HepG2 (cell line): ENCODE results near the gene HYCC2. TPM values are rescaled to one million over a fixed set of nuclear protein-coding genes. Genes with fewer than 3 reads are reported as not detected.

Experiments used
- CAMTA2 ChIP-seq: sonication (generic); formaldehyde crosslinking; IDR thresholded peaks from 2 replicates; pipeline ENCODE4 v1.4.0; 2020; ENCODE audit warnings: mild to moderate bottlenecking, missing genetic modification reagents, borderline replicate concordance
- DMAP1 ChIP-seq: IDR thresholded peaks from 2 replicates; pipeline ENCODE4 v1.6.1; 2016
- FOXJ3 ChIP-seq: sonication (generic); formaldehyde crosslinking; IDR thresholded peaks from 2 replicates; pipeline ENCODE4 v1.4.0; 2020; ENCODE audit warnings: missing genetic modification reagents, mild to moderate bottlenecking, borderline replicate concordance
- GABPB1 ChIP-seq: IDR thresholded peaks from 2 replicates; pipeline ENCODE4 v1.6.1; 2016; ENCODE audit warnings: mild to moderate bottlenecking, missing genetic modification reagents, moderate library complexity, missing compliant biosample characterization
- JUN ChIP-seq: sonication (generic); formaldehyde crosslinking; IDR thresholded peaks from 2 replicates; pipeline ENCODE4 v1.4.0; 2020; ENCODE audit warnings: mild to moderate bottlenecking, missing genetic modification reagents
- MED13 ChIP-seq: sonication (generic); formaldehyde crosslinking; IDR thresholded peaks from 2 replicates; pipeline ENCODE4 v1.5.0; 2020; ENCODE audit warnings: missing genetic modification reagents
- MXD1 ChIP-seq: sonication (generic); formaldehyde crosslinking; IDR thresholded peaks from 2 replicates; pipeline ENCODE4 v1.4.0; 2020; ENCODE audit warnings: mild to moderate bottlenecking, missing genetic modification reagents
- NFE2L1 ChIP-seq: sonication (generic); formaldehyde crosslinking; IDR thresholded peaks from 2 replicates; pipeline ENCODE4 v1.4.0; 2020; ENCODE audit warnings: missing genetic modification reagents, mild to moderate bottlenecking, borderline replicate concordance
- NFRKB ChIP-seq: fragments of 450-650 bp; IDR thresholded peaks from 2 replicates; pipeline ENCODE4 v1.6.1; 2017
- NR2F6 ChIP-seq, 2 experiments: IDR thresholded peaks; 2 replicates each; pipeline ENCODE4 v1.6.1; 2016; ENCODE audit warnings: antibody characterized with exemption in 1 of 2, mild to moderate bottlenecking in 1 of 2
- PAF1 ChIP-seq: IDR thresholded peaks from 2 replicates; pipeline ENCODE4 v1.6.1; 2016; ENCODE audit warnings: missing genetic modification reagents, missing compliant biosample characterization
- SOX5 ChIP-seq: IDR thresholded peaks from 2 replicates; pipeline ENCODE4 v1.6.1; 2016; ENCODE audit warnings: borderline replicate concordance
- SOX6 ChIP-seq, 2 experiments: fragments of 450-650 bp in 1 of 2; sonication (generic) in 1 of 2; formaldehyde crosslinking in 1 of 2; IDR thresholded peaks; 2 replicates each; pipeline versions ENCODE4 v1.4.0 to v1.6.1; 2017 to 2020; ENCODE audit warnings: antibody characterized with exemption in 1 of 2, mild to moderate bottlenecking in 1 of 2, missing genetic modification reagents in 1 of 2
- SRSF1 ChIP-seq: fragments of 200-400 bp; formaldehyde crosslinking; optimal IDR thresholded peaks from 2 replicates; pipeline ENCODE3; 2017; ENCODE audit warnings: mild to moderate bottlenecking, low read depth, low read length, moderate library complexity
- STAG1 ChIP-seq: sonication (generic); formaldehyde crosslinking; IDR thresholded peaks from 2 replicates; pipeline ENCODE4 v1.4.0; 2020; ENCODE audit warnings: missing genetic modification reagents
- STAT5B ChIP-seq: sonication (generic); formaldehyde crosslinking; IDR thresholded peaks from 2 replicates; pipeline ENCODE4 v1.4.0; 2020; ENCODE audit warnings: missing genetic modification reagents
- TP53 ChIP-seq: sonication (generic); formaldehyde crosslinking; conservative IDR thresholded peaks from 2 replicates; pipeline ENCODE4 v1.4.0; 2020; ENCODE audit warnings: missing genetic modification reagents
- ZFP91 ChIP-seq: sonication (generic); formaldehyde crosslinking; IDR thresholded peaks from 2 replicates; pipeline ENCODE4 v1.9.0; 2022; ENCODE audit warnings: missing genetic modification reagents, mild to moderate bottlenecking, borderline replicate concordance
- ZFY ChIP-seq: sonication (generic); formaldehyde crosslinking; IDR thresholded peaks from 2 replicates; pipeline ENCODE4 v1.4.0; 2020; ENCODE audit warnings: missing genetic modification reagents
- ZMYM3 ChIP-seq: sonication (generic); formaldehyde crosslinking; IDR thresholded peaks from 2 replicates; pipeline ENCODE4 v1.5.1; 2020; ENCODE audit warnings: mild to moderate bottlenecking, missing genetic modification reagents
- ZNF138 ChIP-seq: sonication (generic); formaldehyde crosslinking; IDR thresholded peaks from 2 replicates; pipeline ENCODE4 v1.5.0; 2020; ENCODE audit warnings: mild to moderate bottlenecking, low read depth, missing genetic modification reagents
- ZNF260 ChIP-seq: sonication (generic); formaldehyde crosslinking; IDR thresholded peaks from 2 replicates; pipeline ENCODE4 v1.4.0; 2020; ENCODE audit warnings: missing genetic modification reagents, low read depth, mild to moderate bottlenecking, borderline replicate concordance
- ZNF282 ChIP-seq: fragments of 450-650 bp; IDR thresholded peaks from 2 replicates; pipeline ENCODE4 v1.6.1; 2018; ENCODE audit not compliant: partially characterized antibody
- ZNF329 ChIP-seq: sonication (generic); formaldehyde crosslinking; IDR thresholded peaks from 2 replicates; pipeline ENCODE4 v1.9.0; 2021; ENCODE audit warnings: low read depth, mild to moderate bottlenecking, missing genetic modification reagents
- ZNF383 ChIP-seq: sonication (generic); formaldehyde crosslinking; IDR thresholded peaks from 2 replicates; pipeline ENCODE4 v1.4.0; 2020; ENCODE audit warnings: missing genetic modification reagents, mild to moderate bottlenecking, borderline replicate concordance
- ZNF558 ChIP-seq: sonication (generic); formaldehyde crosslinking; IDR thresholded peaks from 2 replicates; pipeline ENCODE4 v1.9.0; 2022; ENCODE audit warnings: mild to moderate bottlenecking, missing genetic modification reagents, borderline replicate concordance
- ZNF563 ChIP-seq: sonication (generic); formaldehyde crosslinking; IDR thresholded peaks from 2 replicates; pipeline ENCODE4 v1.8.0; 2022; ENCODE audit warnings: mild to moderate bottlenecking, moderate library complexity, missing genetic modification reagents
- ZNF616 ChIP-seq: sonication (generic); formaldehyde crosslinking; IDR thresholded peaks from 2 replicates; pipeline ENCODE4 v1.5.0; 2020; ENCODE audit warnings: low read depth, mild to moderate bottlenecking, missing genetic modification reagents
- ZNF790 ChIP-seq: sonication (generic); formaldehyde crosslinking; IDR thresholded peaks from 2 replicates; pipeline ENCODE4 v1.8.0; 2022; ENCODE audit warnings: missing genetic modification reagents, mild to moderate bottlenecking, borderline replicate concordance
- ZNF83 ChIP-seq: sonication (generic); formaldehyde crosslinking; IDR thresholded peaks from 2 replicates; pipeline ENCODE4 v1.4.0; 2020; ENCODE audit warnings: missing genetic modification reagents, mild to moderate bottlenecking, borderline replicate concordance
- polyA plus RNA-seq, 8 experiments: library from polyadenylated mRNA; depleted of rRNA in 3 of 8; stranded (reverse) in 7 of 8; unstranded in 1 of 8; fragments of >200 nt; fragmentation: Illumina TruSeq in 4 of 8; extraction: Trizol in 4 of 8; gene quantifications; 2 replicates each; pipeline versions ENCODE4 v1.2.1 to v1.2.3, GENCODE V29; 2011 to 2016; ENCODE audit warnings: low read depth in 4 of 8, missing spikeins in 1 of 8, mixed read lengths in 1 of 8; ENCODE audit not compliant: insufficient read depth in 1 of 8
- total RNA-seq, 5 experiments: library from RNA; depleted of rRNA; stranded (reverse); fragments of >200 nt; fragmentation: Illumina TruSeq; extraction: Trizol; gene quantifications; 2 replicates each; pipeline ENCODE4 v1.2.3, GENCODE V29; 2016; ENCODE audit warnings: low read depth in 1 of 5

Gene HYCC2
- total and polyA plus RNA-seq, 2 of the 13 experiments (the other 11 are each of a cell fraction or from before 2014, with no cell fraction given) = 4.7 to 13.9 TPM

DNA sequence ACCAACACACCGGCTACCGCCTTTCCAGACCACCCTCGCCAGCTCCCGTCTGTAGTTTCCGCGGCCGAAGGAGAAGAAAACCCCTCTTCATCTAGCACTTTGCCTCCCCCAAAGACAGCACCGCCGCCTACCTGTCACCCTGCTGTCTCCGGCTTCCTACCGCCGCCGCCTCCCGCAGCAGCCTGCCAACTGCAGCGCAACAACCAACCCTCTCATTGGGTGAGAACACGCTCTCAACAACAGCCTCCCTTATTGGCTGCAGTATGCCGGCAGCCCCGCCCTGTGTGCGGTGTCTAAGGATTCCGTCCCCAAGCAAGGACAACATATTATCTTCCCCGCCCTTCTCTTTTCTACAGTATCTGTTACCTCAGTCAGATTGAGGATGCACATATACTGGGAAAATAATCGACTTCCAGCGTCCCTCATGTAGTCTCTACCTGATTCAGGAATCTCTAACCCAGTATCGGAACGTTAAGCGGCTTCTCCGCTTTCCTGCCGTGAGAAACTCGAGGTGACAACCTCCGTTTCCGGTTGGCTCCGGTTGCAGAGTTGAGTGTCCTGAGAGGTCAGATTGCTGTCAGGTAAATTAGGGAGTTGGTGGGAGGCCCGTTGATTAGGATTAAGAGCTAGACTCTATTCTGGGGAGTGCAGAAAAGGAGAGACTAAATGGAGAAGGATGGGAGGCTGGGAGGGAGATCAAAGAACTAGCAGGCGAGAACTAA, at the start of gene HYCC2, which contains the start of gene NDUFB3 (continued):
- TF ChIP-seq ZFP91 (CRISPR knock-in tag) (peak; percentile 95), ZNF383 (CRISPR knock-in tag) (peak; percentile 92), DMAP1 (CRISPR knock-in tag) (peak; percentile 98), SOX6 (IDR thresholded peaks at IDR 0.05) (no peak), SOX6 (CRISPR knock-in tag; IDR thresholded peaks at IDR 0.05) (peak; percentile 83; the same call in 1 of the 2 replicates), STAG1 (CRISPR knock-in tag) (peak; percentile 69), ZNF790 (CRISPR knock-in tag) (no peak), ZNF83 (peak; percentile 96), ZMYM3 (CRISPR knock-in tag) (peak; percentile 64; the same call in 1 of the 2 replicates), CAMTA2 (CRISPR knock-in tag) (0 out of 2 replicates have a peak, but pooled peaks have one; percentile 19), GABPB1 (CRISPR knock-in tag) (peak; percentile 98), SRSF1 (peak; percentile 46), ZNF558 (CRISPR knock-in tag) (peak; percentile 82; the same call in 1 of the 2 replicates), SOX5 (CRISPR knock-in tag) (peak; percentile 64), ZNF138 (CRISPR knock-in tag) (0 out of 2 replicates have a peak, but pooled peaks have one; percentile 13), NFRKB (peak; percentile 39; the same call in 1 of the 2 replicates), MXD1 (CRISPR knock-in tag) (peak; percentile 89; the same call in 1 of the 2 replicates), NR2F6 (IDR thresholded peaks at IDR 0.05) (peak; percentile 80), NR2F6 (CRISPR knock-in tag; IDR thresholded peaks at IDR 0.05) (peak; percentile 85), ZNF616 (CRISPR knock-in tag) (peak; percentile 7; the same call in 1 of the 2 replicates), NFE2L1 (CRISPR knock-in tag) (peak; percentile 39; the same call in 1 of the 2 replicates), ZNF282 (no peak), FOXJ3 (CRISPR knock-in tag) (peak; percentile 71; the same call in 1 of the 2 replicates), TP53 (CRISPR knock-in tag) (0 out of 2 replicates have a peak, but pooled peaks have one; percentile 23), ZFY (CRISPR knock-in tag) (peak; percentile 72), PAF1 (CRISPR knock-in tag) (no peak), MED13 (CRISPR knock-in tag) (peak; percentile 13; the same call in 1 of the 2 replicates), STAT5B (CRISPR knock-in tag) (0 out of 2 replicates have a peak, but pooled peaks have one; percentile 55), ZNF329 (no peak), ZNF260 (CRISPR knock-in tag) (no peak), JUN (CRISPR knock-in tag) (0 out of 2 replicates have a peak, but pooled peaks have one; percentile 54), ZNF563 (CRISPR knock-in tag) (no peak; the same call in 1 of the 2 replicates)
